IPS-NIHi7 (cell line): Measurements from ENCODE around the gene SCGB2B2.
"Not testable (repeated sequence)": the region's sequence is repeated elsewhere in the genome, so short reads cannot be mapped to it uniquely, and the experiment has no call there.

Experiments used
- DNase-seq: peaks from one replicate; pipeline ENCODE4 v3.0.0; 2012; ENCODE audit warnings: mixed read lengths; ENCODE audit errors: extremely low spot score

SCGB2B2 gene, protein sequence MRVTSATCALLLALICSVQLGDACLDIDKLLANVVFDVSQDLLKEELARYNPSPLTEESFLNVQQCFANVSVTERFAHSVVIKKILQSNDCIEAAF

DNA sequence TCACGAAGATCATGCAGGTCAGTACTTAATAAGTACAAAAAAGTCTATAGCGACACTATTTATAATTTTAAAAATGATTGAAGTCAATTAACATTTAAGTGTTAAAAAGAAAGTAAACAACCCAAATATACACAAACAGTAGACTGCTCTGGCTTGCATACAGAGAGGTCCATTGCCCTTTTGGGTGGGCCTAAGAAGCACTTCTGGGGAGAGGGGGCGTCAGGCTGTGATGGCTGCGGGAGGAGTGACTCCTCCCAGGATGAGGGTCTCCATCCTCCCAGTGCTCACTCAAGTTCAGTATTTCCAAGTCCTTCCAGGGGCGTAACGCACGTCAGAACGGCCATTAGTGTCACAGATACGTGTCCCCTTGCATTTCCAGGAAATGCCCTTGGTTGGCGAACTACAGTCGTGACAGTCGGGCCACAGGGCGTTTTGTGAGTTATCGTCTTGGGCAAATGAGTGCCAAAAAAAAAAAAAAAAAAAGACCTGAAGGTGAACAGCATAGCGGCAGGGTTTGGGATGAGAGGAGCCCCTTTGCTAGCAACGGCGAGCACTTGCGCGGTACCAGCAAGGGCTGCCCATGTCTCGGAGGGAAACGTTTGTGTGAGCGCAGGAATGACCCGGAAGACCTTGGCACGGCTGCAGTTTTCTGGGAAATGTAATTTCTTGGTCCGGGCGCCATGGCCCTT, at the start of gene SCGB2B2:
Gene SCGB2B2, minus strand, starts transcription at position 463 of the 689 bp plus-strand sequence. CDS start 82,596 bp downstream, outside the sequence.
- peak; percentile 71 for DNase-seq

DNA sequence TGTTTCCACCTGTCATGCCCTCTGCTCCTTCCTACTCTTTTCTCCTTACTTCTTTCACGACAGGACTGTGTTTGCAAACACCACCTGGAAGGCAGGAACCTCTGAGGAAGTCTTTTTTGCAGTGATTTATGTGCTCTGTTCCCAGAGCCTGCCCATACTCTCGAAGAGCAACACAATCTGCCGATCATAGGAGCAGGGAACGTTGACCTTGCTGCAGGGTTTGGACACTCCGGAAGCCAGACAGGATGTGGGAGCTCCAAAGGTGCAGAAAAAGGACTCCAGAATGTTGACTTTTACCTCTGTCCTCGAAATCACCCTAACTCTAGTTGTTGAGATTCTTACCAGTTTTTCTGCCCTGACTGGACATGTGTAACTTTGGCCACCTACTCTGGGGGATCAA, 48.4 kb upstream of the SCGB2B2 start:
- no peak for DNase-seq

DNA sequence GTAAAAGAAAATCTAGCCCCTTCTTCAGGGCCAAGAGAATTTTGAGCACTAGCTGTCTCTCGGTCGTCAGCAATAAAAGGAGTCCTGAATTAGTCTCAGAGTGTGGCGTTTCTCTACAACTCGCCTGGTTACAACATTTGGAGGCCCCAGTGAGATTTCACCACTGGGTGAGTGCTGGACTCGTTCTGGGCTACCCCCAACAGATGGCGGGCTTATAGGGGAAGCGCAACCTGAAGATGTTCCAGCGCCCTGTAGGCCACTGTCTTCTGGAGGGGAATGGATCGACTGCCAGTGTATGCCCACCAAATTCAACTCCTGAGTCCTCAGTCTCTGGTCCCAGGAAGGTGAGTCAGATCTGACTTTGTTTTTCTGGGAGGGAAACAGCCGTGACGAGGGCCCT, 45.4 kb upstream of the SCGB2B2 start:
- DNase-seq = no peak

DNA sequence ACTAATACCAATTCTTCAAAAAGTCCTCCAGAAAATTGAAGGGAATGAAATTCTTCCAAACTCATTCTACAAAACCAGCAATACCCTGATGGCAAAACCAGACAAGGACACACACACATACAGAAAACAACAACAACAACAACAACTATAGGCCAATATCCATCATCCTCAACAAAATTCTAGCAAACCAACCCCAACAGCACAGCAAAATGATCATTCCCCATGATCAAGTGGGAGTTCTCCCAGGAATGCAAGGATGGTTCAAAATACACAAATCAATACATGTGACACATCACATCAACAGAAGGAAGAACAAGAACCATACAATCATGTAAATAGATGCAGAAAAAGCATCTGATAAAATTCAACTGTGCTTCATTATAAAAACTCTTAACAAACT, 38.4 kb upstream of the SCGB2B2 start:
- no peak for DNase-seq

DNA sequence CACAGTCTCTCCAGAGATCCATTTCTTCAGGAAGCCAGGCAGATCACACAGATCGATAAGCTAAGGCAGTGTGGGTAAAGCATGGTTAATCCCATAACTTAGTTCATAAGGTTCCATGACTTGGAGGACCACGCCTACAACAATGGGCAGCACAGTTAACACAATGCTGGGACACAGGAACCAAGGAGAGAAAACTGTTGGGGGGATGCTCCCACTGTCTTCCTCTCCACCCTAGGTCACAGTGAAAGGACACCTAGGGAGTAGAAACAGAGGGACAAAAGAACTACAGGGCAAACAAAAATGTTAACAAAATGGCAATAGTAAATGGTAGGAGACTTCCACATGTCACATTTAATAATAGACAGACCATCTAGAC, 36.3 kb upstream of the SCGB2B2 start:
- DNase-seq = no peak

DNA sequence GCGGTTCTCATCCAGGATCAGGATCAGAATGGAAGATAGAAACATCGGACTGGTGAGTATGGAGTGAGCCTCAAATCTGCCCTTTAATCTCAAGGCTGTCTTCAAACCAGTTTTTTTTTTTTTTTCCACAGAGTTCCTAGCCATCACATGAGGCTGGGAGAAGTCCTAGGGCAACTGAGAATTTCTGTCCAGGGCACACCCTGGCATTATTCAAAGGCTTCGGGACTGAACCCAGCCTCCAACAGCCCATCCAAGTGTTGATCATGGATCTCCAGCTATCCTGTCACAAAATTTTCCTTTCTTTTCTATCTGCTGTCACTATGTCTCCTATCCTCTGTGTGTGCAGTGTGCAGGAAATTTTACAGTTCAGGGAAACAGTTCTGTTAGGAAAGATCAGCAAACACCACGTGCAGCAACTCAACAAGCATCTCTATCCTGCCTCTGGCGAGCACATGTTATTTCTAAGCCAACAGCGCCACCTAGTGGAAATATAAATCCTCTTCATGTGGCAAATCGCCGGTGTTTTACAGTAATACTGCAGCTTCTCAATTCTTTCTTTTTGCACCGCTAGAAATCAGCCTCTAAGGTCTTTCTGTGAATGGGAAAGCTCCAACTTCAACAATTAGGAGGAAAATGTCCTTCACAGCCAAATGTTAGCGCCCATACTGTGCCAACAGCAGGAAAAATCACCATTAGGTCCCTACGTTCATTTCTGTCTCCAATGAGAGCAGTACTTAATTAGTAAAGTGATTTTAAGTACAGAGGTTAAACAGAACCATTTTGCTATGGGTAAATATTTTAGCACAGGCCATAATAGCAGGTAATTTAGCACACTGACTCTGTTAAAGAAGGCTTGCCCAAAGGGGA, 35.7 kb upstream of the SCGB2B2 start:
- peak; percentile 81 for DNase-seq

DNA sequence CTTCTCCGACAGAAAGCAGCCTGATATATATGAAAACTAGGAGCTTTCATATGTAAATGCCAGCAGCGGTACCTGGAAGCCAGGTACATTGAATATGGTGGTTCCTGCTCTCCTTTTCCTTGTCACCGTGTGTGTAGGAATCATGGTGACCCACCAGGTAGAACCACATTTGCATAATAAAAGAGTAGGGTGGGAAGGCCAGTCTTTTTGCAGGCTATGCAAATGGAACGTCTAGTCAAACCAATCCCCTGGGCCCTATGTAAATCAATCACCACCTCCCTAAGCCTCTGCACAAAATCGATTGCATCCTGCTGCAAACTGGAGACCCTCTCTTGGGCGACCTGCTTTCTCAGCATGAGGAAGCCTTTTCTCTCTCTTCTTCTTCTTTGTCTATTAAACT, 34.9 kb upstream of the SCGB2B2 start:
- no peak for DNase-seq

DNA sequence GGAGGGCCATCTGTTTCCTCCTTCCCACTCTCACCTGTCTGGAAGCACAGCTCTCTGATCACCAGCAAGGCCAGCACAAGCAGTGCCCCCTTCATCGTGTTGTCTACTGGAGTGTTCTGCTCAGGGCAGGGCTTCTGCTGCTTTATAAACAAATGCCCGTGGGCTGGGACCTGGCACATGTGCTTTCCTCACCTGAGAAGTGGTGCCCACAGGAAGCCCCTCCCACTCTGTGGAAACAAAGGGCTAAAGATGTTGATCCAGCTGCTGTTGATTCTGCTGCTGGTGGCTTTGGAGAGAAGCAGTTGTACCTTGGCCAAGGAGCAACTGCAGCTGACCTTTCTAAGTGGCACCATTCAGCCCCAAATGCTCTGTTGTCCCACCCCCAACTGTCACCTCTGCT, 30.7 kb upstream of the SCGB2B2 start:
- no peak for DNase-seq

DNA sequence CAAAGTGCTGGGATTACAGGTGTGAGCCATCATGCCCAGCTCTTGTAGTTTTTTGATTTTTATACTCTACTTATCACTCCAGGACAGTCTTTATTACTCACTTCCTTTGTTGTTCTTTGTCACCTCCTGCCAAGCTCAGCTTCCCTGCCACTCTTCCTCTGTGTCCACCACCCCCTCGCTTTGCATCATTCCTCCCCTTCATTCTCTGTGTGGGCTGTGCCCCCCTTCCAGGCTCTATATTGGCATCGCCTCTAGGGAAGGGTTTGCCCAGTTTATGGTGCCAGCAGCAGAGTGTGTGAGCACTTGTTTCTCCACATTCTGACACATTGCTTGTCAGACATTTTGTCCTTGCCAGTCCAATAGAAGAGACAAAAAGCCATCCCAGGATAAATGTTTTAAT, 15.6 kb upstream of the SCGB2B2 start:
- no peak for DNase-seq

DNA sequence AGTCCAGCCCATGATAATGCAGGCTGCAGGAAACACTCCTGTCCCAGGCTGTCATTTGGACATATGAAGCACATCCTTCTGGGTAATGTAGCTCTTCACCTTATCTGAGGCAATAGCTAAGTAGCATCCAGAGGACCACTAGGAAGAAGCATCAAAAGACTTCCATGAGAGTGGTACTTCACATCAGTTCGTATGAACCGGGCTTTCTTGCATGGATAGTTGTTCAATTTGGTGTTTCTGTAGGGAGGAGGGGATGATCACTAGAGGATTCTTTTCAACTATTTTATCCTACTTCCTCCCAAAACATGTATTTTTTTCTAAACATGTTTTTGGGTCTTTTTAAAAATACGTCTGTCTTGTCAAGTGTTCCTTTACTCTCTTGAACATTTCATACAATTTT, 13.4 kb upstream of the SCGB2B2 start:
- DNase-seq = no peak

DNA sequence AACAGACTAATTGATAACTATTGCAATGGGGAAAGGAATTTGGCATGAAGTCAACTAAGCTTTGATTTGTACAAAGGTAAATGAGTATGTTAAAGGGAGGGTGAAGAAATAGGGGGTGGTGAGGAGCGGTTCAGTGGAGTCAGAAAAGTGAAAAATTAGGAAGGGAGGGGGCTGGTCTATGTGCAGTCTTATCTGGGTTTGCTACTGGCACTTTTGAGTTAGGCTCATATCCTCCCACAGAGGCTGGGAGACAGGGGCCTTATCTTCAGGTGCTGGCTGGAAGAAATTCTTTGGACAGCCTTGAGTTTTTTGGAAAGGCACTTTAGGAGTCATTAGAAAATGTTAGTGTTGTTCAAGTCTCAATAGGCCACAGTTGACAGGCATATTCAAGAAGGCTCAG, 11.6 kb upstream of the SCGB2B2 start:
- no peak for DNase-seq

DNA sequence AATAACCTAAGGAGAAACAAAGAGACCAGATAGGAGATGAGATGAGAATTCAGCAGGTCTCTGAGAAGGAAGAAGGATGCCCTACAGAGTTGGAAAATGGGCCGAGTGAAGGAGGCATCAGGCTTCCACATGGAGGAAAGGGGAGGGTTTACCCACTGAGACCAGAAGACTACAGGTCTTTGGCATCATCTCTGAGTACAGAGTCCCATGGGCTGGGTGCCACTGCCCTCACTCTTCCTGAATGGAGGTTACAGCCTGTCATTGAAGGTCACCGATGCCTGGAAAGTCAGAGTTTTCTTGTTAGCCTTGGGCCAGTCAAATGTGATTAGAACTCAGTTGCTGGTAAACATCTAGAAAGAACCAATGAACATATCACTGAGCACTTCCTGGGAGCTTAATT, 10.4 kb upstream of the SCGB2B2 start:
- DNase-seq = no peak

DNA sequence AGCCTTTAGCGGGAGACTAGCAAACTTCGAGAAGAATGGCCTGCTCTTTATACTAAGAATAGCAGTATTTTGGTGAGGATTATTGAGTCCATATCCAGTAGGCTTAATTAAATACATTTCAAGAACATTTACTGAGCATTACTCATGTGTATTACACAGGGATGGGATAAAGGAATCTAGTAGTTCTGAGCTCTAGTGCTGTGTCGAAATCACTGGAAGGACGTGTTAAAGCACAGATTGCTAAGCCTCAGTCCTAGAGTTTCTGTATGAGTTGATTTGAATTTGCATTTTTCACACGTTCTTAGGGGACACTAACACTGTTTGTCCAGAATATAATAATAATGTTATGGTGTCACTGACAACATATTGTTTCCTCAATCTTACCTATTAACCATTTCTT, 9.5 kb upstream of the SCGB2B2 start:
- DNase-seq = no peak

DNA sequence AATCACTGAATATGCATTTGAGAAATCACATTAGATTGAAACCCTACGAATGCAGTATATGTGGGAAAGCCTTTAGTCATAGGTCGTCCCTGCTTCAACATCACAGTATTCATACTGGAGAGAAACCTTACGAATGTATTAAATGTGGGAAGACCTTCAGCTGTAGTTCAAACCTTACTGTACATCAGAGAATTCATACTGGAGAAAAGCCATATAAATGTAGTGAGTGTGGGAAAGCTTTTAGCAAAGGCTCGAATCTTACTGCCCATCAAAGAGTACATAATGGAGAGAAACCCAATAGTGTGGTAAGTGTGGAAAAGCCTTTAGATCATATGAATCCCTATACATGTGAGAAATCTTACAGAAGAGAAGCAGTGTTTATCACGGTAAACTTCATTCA, 8.3 kb upstream of the SCGB2B2 start:
- not testable (repeated sequence) for DNase-seq

DNA sequence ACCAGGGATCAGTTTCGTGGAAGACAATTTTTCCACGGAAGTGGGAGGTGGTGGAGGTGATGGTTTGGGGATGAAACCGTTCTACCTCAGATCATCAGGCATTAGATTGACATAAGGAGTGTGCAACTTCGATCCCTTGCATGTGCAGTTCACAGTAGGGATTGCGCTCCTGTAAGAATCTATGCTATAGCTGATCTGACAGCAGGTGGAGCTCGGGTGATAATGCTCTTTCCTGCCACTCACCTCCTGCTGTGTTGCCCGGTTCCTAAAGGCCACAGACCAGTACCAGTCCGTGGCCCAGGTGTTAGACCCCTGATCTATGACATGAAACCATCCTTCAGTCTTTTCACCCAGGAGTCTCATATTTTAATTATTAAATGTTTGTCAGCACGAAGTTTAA, 4.5 kb upstream of the SCGB2B2 start:
- DNase-seq = no peak

DNA sequence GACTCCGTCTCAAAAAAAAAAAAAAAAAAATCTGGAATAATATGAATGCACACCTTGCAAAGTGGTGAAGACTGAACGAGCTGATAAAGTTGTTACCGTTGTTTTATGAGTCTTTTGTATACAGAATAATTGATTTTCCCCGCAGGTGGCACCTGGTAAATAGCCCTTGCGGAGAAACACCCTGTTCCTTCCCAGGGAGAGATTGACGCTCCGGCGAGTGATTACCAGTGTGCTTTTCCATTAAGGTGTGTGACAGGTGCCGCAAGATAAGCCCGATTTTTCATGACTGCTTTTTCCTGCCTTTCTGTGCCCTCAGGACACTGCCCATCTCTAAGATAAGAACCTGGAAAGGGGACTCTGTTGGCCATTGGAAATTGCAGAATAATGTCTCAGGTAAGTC, 1.5 kb upstream of the SCGB2B2 start:
- DNase-seq = no peak

DNA sequence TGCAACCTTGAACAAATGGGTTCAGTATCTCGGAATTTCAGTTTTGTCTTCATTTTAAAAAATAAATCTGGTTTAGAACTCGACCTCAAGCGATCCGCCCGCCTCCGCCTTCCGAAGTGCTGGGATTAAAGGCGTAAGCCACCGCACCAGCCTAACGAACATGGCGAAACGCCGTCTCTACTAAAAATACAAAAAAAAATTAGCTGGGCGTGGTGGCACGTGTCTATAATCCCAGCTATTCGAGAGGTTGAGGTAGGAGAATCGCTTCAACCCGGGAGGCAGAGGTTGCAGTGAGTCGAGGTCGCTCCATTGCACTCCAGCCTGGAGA, 1.1 kb upstream of the SCGB2B2 start:
- DNase-seq = no peak

DNA sequence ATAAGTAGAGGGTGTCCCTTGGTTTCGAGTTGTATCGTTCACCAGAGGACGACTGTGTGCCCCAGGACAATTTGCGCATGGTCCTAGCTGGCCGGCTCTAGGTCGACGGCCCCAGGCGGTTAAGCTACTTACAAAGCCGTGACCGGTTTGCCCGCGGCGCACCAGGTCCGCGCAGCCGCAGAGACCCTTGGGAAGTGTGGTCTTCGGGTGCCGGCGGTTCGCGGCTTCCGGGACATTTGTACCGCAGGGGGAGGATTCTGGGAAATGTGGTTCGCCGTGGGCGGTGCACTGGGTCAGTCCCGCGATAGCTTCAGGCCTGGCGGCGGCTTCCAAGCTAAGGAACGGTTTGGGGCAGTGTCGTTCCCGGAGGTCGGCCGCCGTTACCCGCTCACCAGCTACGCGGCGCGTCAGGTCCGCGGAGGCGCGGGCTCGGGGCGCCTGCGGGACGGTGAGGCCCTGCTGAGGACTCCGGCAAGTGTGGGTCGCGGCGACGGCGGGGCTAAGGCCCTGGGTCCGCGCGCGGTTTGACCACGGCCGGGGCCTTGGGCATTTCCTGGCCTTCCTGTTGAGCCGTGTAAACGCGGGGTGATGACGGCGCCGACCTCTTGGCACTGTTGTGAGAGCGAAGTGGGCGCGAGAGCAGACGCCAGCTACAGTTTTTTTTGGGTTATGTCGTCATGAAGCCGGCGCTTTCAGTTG, 576 bp upstream of the SCGB2B2 start, which contains the start of gene ZNF302:
Gene ZNF302, plus strand, starts transcription at position 293 of the 699 bp plus-strand sequence. CDS start 1,127 bp downstream, outside the sequence.
- DNase-seq = peak; percentile 97

DNA sequence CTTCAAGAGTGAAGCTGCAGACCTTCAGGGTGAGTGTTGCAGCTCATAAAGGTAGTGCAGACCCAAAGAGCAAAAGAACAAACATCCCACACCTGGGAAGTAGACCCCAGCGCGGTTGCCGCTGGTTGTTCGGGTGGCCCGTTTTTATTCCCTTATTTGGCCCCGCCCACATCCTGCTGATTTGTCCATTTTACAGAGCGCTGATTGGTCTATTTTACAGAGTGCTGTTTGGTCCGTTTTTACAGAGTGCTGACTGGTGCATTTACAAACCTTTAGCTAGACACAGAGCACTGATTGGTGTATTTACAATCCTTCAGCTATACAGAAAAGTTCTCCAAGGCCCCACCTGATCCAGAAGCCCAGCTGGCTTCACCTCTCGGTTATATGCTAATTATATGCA, 1.0 kb downstream of the SCGB2B2 start:
- no peak for DNase-seq

DNA sequence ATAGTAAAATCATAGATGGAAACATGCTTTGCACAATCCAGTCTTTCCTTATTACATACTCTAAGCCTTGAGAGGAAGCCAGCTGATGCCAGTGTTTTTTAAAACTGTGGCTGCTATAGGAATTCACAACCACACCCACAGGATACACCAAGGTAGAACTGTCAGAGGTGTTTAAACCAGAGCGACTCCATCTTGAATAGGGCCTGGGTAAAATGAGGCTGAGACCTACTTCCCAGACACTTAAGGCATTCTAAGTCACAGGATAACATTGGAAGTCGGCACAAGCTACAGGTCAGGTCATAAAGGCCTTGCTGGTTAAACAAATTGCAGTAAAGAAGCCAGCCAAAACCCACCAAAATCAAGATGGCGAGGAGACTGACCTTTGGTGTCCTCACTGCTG, 1.7 kb downstream of the SCGB2B2 start:
- no peak for DNase-seq

DNA sequence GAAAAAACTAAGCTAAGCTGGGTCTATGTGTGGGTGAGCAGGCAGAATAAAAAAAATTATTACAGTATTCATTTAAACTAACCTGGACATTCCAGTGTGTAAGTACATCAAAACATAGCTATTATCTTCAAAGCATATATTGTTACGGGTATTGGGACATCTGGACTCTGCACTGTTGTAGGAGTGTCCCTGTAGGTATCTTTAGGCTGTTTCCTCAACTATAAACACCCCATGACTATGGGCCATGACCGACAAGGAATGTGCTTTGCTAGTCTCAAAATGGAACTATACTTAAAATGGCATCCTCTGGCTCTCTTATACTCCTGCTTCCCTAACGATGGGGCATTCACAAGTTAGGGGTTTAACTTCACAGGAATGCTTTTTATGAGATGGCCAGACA, 3.4 kb downstream of the SCGB2B2 start:
- DNase-seq = no peak

DNA sequence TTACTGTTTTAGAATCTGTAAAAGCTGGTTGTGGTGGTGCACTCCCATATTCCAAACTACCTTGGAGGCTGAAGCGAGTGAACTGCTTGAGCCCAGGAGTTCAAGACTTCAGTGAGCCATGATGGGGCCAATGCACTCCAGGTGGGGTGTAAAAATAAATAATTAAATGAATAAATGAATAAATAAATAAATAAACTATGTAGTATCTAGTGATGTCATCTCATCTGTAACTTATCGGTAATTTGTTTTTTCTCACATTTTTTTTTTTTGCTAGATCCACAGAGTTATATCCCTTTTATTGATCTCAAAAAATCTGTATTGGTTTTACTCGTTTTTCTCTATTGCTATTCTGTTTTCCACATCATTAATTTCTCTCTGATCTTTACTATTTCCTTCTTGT, 5.0 kb downstream of the SCGB2B2 start:
- no peak for DNase-seq

DNA sequence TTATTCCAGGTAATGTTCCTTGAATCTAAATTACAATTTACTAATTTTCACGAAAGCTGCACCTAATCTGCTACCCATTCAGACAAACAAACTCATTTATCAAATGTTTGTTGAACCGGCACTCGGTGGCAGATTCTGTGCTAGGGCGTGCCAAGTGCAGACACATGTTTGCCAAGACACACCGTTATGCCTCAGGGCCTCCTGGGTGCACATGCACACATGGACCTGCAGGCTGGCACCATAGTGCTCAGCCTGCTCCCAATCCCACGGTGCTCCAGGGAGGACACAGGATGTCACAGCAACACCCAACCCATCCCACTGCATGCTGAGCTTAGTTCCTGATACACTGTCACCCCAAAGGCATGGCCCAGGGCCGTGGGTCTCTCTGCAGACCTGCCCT, 7.7 kb downstream of the SCGB2B2 start:
- DNase-seq = no peak
